Middle frontal gyrus (tissue), 1 donor: ENCODE data around the gene CYBRD1.
"Not testable (repeated sequence)": the region's sequence is repeated elsewhere in the genome, so short reads cannot be mapped to it uniquely, and the experiment has no call there.

Experiments
- DNase-seq: peaks from one replicate; pipeline ENCODE4 v3.0.0-alpha.2; 2015; ENCODE audit warnings: low spot score; ENCODE audit errors: extremely low spot score

Gene CYBRD1

GRCh38 chr2:171522052-171522787 is at the start of gene CYBRD1:
Gene CYBRD1, plus strand, starts transcription at chr2:171522474. Its CDS starts 72 bp downstream, at chr2:171522546.
- DNase-seq, result peak; percentile 57

GRCh38 chr2:171475979-171476378 is 46.3 kb upstream of the CYBRD1 start:
- no peak for DNase-seq

- no peak for DNase-seq
These were observed 43.9 kb upstream of the CYBRD1 start for GRCh38 chr2:171478345-171478744.

GRCh38 chr2:171479154-171479814 is 43.0 kb upstream of the CYBRD1 start:
- DNase-seq, result no peak

GRCh38 chr2:171480908-171481307 is 41.4 kb upstream of the CYBRD1 start:
- DNase-seq, result no peak

GRCh38 chr2:171482308-171482707 is 40.0 kb upstream of the CYBRD1 start:
- no peak for DNase-seq

- no peak for DNase-seq
These were observed 39.4 kb upstream of the CYBRD1 start for GRCh38 chr2:171482877-171483276.

- no peak for DNase-seq
These were observed 38.5 kb upstream of the CYBRD1 start for GRCh38 chr2:171483793-171484192.

- DNase-seq, result no peak
These were observed 37.2 kb upstream of the CYBRD1 start for GRCh38 chr2:171485116-171485515.

- DNase-seq, result no peak
These were observed 35.1 kb upstream of the CYBRD1 start for GRCh38 chr2:171487201-171487600.

- no peak for DNase-seq
These were observed 34.4 kb upstream of the CYBRD1 start for GRCh38 chr2:171487803-171488259.

GRCh38 chr2:171490577-171490976 is 31.7 kb upstream of the CYBRD1 start:
- no peak for DNase-seq

GRCh38 chr2:171491292-171491691 is 31.0 kb upstream of the CYBRD1 start:
- DNase-seq, result no peak

- no peak for DNase-seq
These were observed 29.6 kb upstream of the CYBRD1 start for GRCh38 chr2:171492664-171493063.

- not testable (repeated sequence) for DNase-seq
These were observed 24.6 kb upstream of the CYBRD1 start for GRCh38 chr2:171497664-171498063.

- no peak for DNase-seq
These were observed 16.9 kb upstream of the CYBRD1 start for GRCh38 chr2:171505374-171505773.

- no peak for DNase-seq
These were observed 12.1 kb upstream of the CYBRD1 start for GRCh38 chr2:171509945-171510731.

GRCh38 chr2:171512014-171512413 is 10.3 kb upstream of the CYBRD1 start:
- no peak for DNase-seq

GRCh38 chr2:171512683-171513195 is 9.5 kb upstream of the CYBRD1 start:
- no peak for DNase-seq

GRCh38 chr2:171513719-171514160 is 8.5 kb upstream of the CYBRD1 start:
- DNase-seq, result no peak

- no peak for DNase-seq
These were observed 7.2 kb upstream of the CYBRD1 start for GRCh38 chr2:171514908-171515582.
